UCSD-AML1 (cell line): Measurements from ENCODE around the gene FUT9.

Experiments used
- DNase-seq: peaks from one replicate; lab custom pipeline; 2025; ENCODE audit not compliant: unreplicated experiment; lab: John Stamatoyannopoulos, UW

FUT9 gene

GRCh38 chr6:96015518-96016333 lies at the start of gene FUT9:
Gene FUT9, plus strand, starts transcription at chr6:96015974. Its CDS starts 187,182 bp downstream, at chr6:96203156.
- DNase-seq: no peak

- DNase-seq: no peak
Observed at GRCh38 chr6:95967594-95967993, 48.2 kb upstream of the FUT9 start.

- DNase-seq: no peak
Observed at GRCh38 chr6:95973976-95974375, 41.8 kb upstream of the FUT9 start.

DNA sequence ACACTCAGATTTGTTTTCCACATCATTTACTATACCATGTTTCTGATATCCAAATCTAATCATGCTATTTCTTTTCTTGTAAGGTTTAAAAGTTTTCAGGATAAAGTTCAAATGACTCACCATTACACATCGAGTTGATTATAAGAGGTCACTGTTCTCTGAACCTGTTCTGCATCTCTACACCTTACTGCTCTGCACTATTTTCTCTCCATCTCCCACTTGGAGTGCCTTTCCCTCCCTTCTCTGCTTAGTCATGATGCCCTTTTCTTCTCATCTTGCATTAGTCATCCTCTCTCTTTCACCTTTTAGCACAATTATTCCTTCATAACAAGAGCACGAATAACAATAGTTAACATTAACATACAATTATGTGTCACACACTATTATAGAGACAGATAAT lies 37.5 kb upstream of the FUT9 start:
- no peak for DNase-seq

DNA sequence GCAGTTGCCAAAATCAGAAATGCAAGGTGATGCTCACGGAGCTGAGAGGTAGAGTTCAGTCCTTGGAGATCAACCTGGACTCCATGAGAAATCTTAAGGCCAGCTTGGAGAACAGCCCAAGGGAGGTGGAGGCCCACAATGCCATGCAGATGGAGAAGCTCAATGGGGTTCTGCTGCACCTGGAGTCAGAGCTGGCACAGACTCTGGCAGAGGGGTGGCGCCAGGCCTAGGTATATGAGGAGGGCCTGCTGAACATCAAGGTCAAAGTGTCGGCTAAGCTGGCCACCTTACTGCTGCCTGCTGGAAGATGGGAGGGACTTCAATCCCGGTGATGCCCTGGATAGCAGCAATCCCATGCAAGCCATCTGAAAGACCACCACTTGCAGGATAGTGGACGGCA lies 23.9 kb upstream of the FUT9 start:
- no peak for DNase-seq

GRCh38 chr6:95994151-95994550 lies 21.6 kb upstream of the FUT9 start:
- no peak for DNase-seq

DNA sequence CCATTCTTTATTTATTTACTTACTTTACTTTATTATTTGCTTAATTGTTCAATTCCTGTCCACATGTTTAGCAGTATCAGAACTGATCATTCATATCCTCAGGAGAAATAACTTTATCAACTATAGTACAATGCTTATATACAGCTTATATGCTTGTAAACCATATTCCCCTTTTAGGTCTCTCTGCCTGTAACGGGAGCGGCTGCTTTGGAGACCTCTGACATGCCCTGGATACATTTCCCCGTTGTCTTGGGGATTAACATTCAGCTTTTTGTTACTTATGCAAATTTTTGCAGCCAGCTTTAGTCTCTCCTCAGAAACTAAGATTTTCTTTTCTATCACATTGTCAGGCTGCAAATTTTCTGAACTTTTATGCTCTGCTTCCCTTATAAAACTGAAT lies 17.6 kb upstream of the FUT9 start:
- DNase-seq: no peak

GRCh38 chr6:96001891-96002575 lies 13.7 kb upstream of the FUT9 start:
- DNase-seq: no peak

- no peak for DNase-seq
Observed at GRCh38 chr6:96002576-96002910, 13.2 kb upstream of the FUT9 start.

DNA sequence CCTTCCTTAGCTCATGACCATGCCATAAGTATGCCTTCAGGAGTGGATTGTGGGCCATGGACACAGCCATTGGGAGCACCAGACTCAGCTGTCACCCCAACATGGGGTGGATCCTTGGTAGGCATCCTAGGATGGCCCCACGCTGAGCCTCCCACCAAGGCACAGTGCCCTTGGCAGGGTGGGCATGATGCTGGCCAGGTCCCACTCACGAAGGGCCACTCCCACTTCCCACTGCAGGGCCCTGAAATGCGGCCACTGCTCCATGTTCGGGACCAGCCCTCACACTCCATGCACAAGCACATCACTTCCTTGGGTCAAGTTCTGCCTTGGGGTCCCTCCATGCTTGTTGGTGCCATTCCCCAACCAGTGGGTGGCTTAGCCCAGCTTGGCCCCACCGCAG lies 12.9 kb upstream of the FUT9 start:
- DNase-seq: no peak

- DNase-seq: no peak
Observed at GRCh38 chr6:96007663-96008062, 8.1 kb upstream of the FUT9 start.

GRCh38 chr6:96013531-96013930 lies 2.2 kb upstream of the FUT9 start:
- DNase-seq: no peak

GRCh38 chr6:96014846-96015517 lies 792 bp upstream of the FUT9 start:
- DNase-seq: no peak

- DNase-seq: no peak
Observed at GRCh38 chr6:96016334-96017069, 728 bp downstream of the FUT9 start.

DNA sequence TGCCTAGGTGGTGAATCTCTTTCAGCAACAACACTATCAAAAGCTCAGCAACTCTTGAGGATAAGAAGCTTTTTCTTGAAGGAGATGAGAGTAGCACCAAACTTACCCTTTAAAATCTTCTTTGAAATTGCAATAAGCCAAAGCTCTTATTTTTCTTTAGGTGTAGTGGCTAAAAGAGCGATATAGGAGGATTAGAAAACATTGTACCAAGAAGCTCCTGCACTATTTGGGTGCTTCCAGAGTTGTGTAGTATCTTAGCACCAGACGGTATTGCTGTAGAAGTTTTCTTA lies 1.2 kb downstream of the FUT9 start:
- no peak for DNase-seq

DNA sequence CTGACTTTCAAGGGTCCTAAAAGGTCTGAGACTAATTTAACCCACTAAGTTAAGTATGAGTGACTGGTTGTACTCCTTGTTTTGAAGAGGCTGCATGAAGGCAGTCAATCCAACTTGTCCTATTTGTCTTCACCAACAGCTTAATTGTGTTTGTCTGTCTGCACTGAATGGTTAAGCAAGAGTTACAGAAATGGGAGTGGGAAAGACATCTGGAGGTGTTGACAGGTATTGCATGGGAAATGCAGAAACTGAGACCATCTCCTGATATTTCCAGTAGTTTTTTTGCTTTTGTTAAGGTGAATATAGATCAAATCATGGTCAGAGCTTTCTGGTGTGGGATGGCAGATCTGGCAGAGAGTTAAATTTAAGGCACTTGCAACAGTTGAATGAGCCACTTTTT lies 6.5 kb downstream of the FUT9 start:
- DNase-seq: no peak

DNA sequence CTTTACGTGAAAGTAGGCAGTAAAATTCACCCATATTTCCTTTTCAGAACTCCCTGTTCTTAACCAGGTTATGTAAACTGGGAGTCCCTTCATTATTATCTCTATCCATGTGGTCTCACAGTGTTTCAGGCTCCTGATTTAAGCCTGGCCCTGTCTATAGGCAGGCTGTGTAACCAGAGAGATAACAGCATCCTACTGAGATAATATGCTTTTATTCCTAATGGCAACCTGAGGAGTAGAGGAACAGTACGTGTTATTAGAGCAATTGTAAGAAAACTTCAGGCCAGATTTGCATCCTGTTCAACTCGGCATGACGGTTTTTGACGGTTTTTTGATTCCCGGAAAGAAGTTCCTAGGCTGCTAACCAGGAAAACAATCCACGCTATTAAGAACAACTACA lies 16.9 kb downstream of the FUT9 start:
- DNase-seq: no peak

DNA sequence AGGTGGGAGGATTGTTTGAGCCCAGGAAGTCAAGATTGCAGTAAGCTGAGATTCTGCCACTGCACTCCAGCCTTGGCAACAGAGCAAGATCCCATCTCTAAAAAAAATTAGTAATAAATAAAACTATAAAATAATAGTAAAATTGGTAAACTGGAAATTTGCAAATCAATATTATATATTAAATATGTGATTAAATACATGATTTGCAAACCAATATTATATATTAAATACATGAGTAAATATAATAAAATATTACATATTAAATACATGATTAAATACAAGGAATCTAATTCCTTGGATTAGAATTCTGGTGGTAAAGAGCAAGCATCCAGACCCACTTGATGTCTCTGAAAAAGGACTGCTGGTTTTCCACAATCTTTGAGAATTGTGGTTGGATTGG lies 35.8 kb downstream of the FUT9 start:
- DNase-seq: no peak

GRCh38 chr6:96058082-96058481 lies 42.3 kb downstream of the FUT9 start:
- no peak for DNase-seq

DNA sequence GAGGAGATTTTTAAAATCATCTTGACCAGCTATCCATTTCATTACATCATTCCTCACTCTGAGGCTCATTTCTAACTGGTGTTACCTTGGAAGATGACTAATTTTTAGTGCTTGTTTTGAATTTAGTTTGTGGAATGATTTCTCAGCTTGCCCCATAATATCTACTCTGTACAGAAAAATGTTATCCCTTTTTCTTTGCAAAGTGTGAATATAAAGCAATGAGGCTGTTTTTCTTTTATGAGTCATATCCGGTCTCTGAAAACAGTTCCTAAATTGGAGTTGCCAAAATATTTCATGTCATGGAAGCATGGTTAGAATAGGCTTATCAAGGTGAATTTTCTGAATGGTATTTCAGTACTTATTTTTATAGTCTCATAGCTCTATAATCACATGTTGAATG lies 43.8 kb downstream of the FUT9 start:
- DNase-seq: no peak

GRCh38 chr6:96060249-96060648 lies 44.5 kb downstream of the FUT9 start:
- no peak for DNase-seq

DNA sequence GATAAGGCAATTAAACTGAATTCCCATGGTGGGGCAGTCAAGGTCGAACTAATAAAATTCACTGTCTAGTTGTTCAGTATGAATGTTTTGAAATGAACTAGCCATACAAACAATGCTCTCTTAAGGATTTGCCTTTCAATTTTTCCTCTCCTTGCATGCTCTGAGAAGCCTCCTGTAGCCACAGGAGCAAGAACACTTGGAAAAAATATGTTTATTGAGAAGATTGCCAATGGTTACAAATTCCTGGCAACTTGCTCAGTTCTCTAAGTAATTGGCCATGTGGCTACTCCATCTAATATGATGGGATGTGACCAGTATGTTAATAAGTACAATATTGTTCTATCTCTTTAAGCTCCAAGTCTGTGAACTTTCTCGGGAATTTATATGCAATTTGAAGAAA lies 49.4 kb downstream of the FUT9 start:
- no peak for DNase-seq
